GM12801 (cell line): ENCODE results near the gene RAB23.

Experiments
- TF ChIP-seq, protein P1 (sequence below): IDR thresholded peaks from one replicate; pipeline ENCODE4 v1.5.1; 2011; ENCODE audit warnings: control low read depth; ENCODE audit not compliant: insufficient read length; ENCODE audit errors: extremely low read depth

RAB23 gene

DNA sequence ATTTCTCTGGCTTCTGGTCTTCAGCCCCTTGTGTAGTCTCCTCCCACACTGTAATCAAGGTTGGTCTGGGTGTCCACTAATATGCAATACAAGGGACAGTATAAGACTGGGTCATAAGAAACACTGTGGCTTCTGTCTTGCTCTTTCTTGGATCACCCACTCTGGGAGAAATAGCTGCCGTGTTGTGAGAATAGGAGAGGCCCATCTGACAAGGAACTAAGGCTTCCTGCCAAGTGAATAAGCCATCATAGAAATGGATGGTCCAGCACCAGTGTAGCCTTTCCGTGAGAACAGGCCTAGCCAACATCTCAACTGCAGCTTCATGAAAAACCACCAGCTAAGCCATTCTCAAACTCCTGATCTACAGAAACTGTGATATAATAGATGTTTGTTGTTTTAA, 26.6 kb downstream of the RAB23 start:
- TF ChIP-seq, protein P1, sequence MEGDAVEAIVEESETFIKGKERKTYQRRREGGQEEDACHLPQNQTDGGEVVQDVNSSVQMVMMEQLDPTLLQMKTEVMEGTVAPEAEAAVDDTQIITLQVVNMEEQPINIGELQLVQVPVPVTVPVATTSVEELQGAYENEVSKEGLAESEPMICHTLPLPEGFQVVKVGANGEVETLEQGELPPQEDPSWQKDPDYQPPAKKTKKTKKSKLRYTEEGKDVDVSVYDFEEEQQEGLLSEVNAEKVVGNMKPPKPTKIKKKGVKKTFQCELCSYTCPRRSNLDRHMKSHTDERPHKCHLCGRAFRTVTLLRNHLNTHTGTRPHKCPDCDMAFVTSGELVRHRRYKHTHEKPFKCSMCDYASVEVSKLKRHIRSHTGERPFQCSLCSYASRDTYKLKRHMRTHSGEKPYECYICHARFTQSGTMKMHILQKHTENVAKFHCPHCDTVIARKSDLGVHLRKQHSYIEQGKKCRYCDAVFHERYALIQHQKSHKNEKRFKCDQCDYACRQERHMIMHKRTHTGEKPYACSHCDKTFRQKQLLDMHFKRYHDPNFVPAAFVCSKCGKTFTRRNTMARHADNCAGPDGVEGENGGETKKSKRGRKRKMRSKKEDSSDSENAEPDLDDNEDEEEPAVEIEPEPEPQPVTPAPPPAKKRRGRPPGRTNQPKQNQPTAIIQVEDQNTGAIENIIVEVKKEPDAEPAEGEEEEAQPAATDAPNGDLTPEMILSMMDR = no peak

DNA sequence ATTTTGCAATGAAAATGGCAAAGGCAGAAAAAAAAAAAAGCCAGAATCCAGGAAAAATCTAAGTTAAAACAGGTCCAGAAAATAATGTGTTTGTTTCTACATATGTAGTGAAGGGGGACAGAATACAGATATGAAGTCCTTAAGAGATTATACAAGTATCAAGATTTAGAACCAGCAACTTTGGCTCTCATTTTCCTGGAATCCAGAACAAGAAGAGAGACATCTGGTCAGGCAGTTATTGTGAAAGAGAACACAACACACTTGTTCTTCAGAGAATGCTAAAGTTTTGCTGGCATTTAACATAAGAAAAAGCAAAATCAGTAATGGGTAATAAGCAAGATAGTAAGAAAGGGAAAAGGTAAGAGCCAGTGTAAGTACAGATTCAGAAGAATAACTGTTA, 28.9 kb downstream of the RAB23 start:
- TF ChIP-seq, protein P1 = no peak

DNA sequence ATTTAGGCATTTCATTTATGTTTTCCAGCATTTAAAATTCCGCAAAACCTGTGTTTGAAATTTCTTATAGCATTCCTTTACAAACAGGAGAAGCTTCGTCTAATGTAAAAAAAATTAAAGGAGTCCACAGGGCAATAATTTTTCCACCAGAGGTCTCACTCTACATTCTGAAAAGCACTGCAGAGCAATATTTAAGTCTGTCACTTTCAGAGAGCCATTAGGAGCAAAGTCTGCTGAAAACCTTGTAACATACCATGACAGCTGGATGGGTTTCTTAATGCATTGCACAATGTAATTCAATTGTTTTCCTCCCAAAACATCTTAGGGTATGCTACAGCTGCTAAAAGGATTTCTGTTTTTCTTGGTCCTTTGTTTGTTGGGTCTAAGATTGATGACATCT, 32.0 kb downstream of the RAB23 start:
- TF ChIP-seq, protein P1 = no peak

DNA sequence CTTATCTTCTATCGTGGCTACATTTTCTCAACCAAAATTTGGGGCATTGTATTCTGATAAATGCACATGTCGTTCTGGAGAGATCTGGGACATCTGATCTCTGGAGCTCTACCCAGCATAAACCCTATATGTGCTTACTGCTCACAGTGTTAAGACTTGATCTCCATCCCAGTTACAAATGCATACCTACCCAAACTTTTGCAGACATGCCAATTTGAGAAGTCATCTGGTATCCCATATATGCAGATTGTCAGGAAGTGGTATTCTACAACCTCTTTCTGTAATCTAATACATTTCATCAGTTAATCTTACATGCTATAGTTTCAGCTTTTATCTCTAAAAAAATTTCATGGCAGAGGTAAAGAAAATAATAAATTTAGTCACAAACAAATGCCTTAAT, 38.8 kb downstream of the RAB23 start:
- TF ChIP-seq, protein P1 = no peak

DNA sequence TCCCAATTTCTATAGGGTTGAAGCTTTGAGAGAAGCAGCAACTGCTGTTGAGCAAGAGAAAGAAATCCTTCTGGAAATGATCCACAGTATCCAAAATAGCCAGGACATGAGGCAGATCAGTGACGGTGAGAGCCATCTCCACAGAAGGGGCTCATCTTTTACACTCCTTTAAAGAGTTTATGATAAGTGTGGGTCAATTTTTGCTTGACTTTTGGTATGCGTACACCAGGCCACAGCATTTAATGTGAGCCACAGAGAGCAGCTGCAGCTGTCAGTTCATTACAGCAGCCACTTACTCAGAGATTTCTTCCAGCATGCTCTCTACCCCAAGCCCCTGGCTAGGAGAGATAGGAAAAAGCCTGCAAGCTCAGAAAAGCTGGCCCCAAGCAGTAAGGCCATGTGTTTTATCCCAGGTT, 40.1 kb downstream of the RAB23 start:
- TF ChIP-seq, protein P1 = no peak

DNA sequence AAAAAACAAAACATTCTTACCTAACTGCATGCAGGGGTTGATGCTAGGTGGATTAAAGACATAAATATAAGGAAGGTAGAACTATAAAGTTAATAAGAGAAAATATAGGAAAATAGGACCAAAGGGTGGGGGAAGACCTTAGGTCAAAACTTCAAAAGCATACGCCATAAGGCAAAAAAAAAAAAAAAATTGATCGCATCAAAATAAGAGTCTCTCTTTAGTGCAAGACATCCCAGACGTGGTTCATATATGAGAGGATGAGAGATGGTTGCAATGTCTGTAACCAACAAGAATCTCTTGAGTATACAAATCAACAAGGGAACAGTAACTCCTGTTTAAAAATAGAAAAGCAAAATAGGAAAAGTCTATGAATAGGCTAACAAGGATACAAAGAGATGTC, 41.5 kb downstream of the RAB23 start:
- TF ChIP-seq, protein P1 = no peak

DNA sequence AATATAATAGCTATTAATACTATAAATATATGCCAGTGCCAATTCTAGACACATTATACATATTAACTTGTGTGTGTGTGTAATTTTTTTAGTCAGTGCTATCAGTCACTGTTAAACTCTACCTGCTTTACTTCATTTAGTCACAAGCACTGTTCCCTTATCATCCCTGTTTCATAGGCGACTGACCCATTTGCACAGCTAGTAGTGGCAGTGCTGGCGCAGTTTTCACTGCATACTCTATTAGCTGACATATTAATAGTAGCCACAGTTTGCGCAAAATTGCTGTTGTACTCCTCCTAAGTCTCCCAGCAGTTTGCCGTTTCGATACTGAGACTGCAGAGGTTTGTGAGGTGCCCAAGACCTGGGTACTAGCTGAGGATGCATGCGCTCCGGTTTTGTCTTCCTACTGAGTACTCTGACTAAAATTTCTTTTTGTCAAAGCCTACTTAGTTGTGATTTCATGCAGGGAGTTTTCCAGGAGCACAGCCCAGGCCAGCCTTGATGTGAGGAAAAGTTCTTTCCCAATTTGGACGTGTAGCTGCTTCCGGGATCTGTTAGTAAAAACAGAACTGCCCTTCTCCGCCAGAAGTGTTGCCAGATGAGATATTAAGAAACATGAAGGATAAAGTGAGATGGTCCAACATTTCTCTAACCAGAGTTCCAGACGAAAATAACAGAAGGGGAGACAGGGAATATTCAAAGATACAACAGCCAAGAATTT, 44.4 kb downstream of the RAB23 start:
- TF ChIP-seq, protein P1 = no peak
